SK-N-SH (cell line): Measurements from ENCODE around the gene TMEM106B. TPM values are rescaled to one million over a fixed set of nuclear protein-coding genes. Genes with fewer than 3 reads are reported as not detected.
A peak's percentile ranks its signal among the peaks of the same experiment; 100 is the strongest.

Source experiments
- CTCF ChIA-PET: fragments of 300-600, 350-600 bp; formaldehyde crosslinking; extraction: SDS; loops from one replicate; lab custom pipeline; 2021; lab: Yijun Ruan, JAX
- POLR2A ChIA-PET: fragments of 350-600 bp; sonication (Branson Sonifier 250); formaldehyde crosslinking; extraction: SDS; loops from one replicate; lab custom pipeline; 2020; ENCODE audit warnings: antibody characterized with exemption, inconsistent platforms; lab: Yijun Ruan, JAX
- DNase-seq: peaks from one replicate; pipeline ENCODE4 v3.0.0; 2012
- H2AFZ ChIP-seq: fragments of 200-600 bp; sonication (generic); 2 replicates; pipeline ENCODE4 v1.8.1; 2016; ENCODE audit warnings: antibody characterized with exemption, mild to moderate bottlenecking, low read depth
- H3F3A ChIP-seq: fragments of 200-600 bp; sonication (generic); replicated peaks from 2 replicates; pipeline ENCODE3; 2016; ENCODE audit warnings: antibody characterized with exemption, mild to moderate bottlenecking; ENCODE audit not compliant: insufficient read depth
- H3K27ac ChIP-seq, 2 experiments: fragments of 200-500 bp in 1 of 2; fragments of 200-600 bp in 1 of 2; sonication (Bioruptor generic) in 1 of 2; sonication (generic), shearing (Covaris generic) in 1 of 2; 2 replicates each; pipeline versions ENCODE4 v1.5.1 to v1.6.1; 2014 to 2016; ENCODE audit warnings: low read depth in 2 of 2, inconsistent platforms in 1 of 2, low read length in 1 of 2, mild to moderate bottlenecking in 1 of 2, mixed read lengths in 1 of 2
- H3K27me3 ChIP-seq: fragments of 200-600 bp; sonication (generic), shearing (Covaris generic); 2 replicates; pipeline ENCODE4 v1.6.1; 2016; ENCODE audit warnings: mixed run types; ENCODE audit not compliant: insufficient read depth
- H3K36me3 ChIP-seq, 2 experiments: fragments of 200-500 bp in 1 of 2; fragments of 200-600 bp in 1 of 2; sonication (Bioruptor generic) in 1 of 2; sonication (generic) in 1 of 2; replicated peaks in 1 of 2; 2 replicates each; pipeline versions ENCODE3 to v1.5.1; 2014 to 2016; ENCODE audit warnings: low read length in 1 of 2, mild to moderate bottlenecking in 1 of 2; ENCODE audit not compliant: insufficient read depth in 2 of 2, control insufficient read depth in 1 of 2
- H3K4me1 ChIP-seq, 2 experiments: fragments of 200-500 bp in 1 of 2; fragments of 200-600 bp in 1 of 2; sonication (Bioruptor generic) in 1 of 2; sonication (generic), shearing (Covaris generic) in 1 of 2; 2 replicates each; pipeline versions ENCODE4 v1.5.1 to v1.6.1; 2014 to 2016; ENCODE audit warnings: low read depth in 1 of 2, low read length in 1 of 2, mixed run types in 1 of 2; ENCODE audit not compliant: insufficient read depth in 2 of 2, control insufficient read depth in 1 of 2
- H3K4me2 ChIP-seq: fragments of 200-600 bp; sonication (generic), shearing (Covaris generic); 2 replicates; pipeline ENCODE4 v1.6.1; 2017; ENCODE audit warnings: mixed run types
- H3K4me3 ChIP-seq, 2 experiments: fragments of 200-500 bp in 1 of 2; fragments of 200-600 bp in 1 of 2; sonication (Bioruptor generic) in 1 of 2; sonication (generic), shearing (Covaris generic) in 1 of 2; 2 replicates each; pipeline versions ENCODE4 v1.5.1 to v1.8.1; 2014 to 2016; ENCODE audit warnings: low read depth in 2 of 2, inconsistent platforms in 1 of 2, low read length in 1 of 2, mild to moderate bottlenecking in 1 of 2, mixed read lengths in 1 of 2, moderate library complexity in 1 of 2
- H3K79me2 ChIP-seq: fragments of 200-600 bp; sonication (generic); 2 replicates; pipeline ENCODE4 v1.8.1; 2017; ENCODE audit warnings: mild to moderate bottlenecking; ENCODE audit not compliant: insufficient read depth
- H3K9ac ChIP-seq: fragments of 200-600 bp; sonication (generic); 2 replicates; pipeline ENCODE4 v1.6.1; 2017; ENCODE audit warnings: mixed run types
- H3K9me2 ChIP-seq: fragments of 200-600 bp; sonication (generic); 2 replicates; pipeline ENCODE4 v1.6.1; 2017; ENCODE audit warnings: mixed run types
- H3K9me3 ChIP-seq: fragments of 200-600 bp; sonication (generic); 2 replicates; pipeline ENCODE4 v1.6.1; 2017; ENCODE audit warnings: mixed run types, mild to moderate bottlenecking, moderate library complexity
- H4K20me1 ChIP-seq: fragments of 200-600 bp; sonication (generic); 2 replicates; pipeline ENCODE4 v1.6.1; 2017; ENCODE audit warnings: mild to moderate bottlenecking, mixed run types; ENCODE audit not compliant: insufficient read depth
- CTCF ChIP-seq: fragments of 200-600 bp; sonication (generic); IDR thresholded peaks from 2 replicates; pipeline ENCODE4 v1.6.1; 2017; ENCODE audit warnings: antibody characterized with exemption, mild to moderate bottlenecking, moderate library complexity
- NFIC ChIP-seq: IDR thresholded peaks from 2 replicates; pipeline ENCODE4 v1.4.0; 2012; ENCODE audit warnings: borderline replicate concordance
- RAD21 ChIP-seq: IDR thresholded peaks from 2 replicates; pipeline ENCODE4 v1.6.1; 2012; ENCODE audit warnings: mild to moderate bottlenecking, low read length
- SMC3 ChIP-seq: IDR thresholded peaks from 2 replicates; pipeline ENCODE4 v1.6.1; 2012; ENCODE audit warnings: low read depth, low read length, improper control_type of control experiment
- TEAD4 ChIP-seq: IDR thresholded peaks from 2 replicates; pipeline ENCODE4 v1.4.0; 2012; ENCODE audit warnings: mild to moderate bottlenecking, borderline replicate concordance; ENCODE audit not compliant: insufficient read depth
- WGBS: methylation state at CpG from one replicate; pipeline ENCODE4 v1.1.6; 2017; ENCODE audit warnings: low lambda C conversion rate; 5-methylcytosine and 5-hydroxymethylcytosine counted together
- polyA plus RNA-seq, 3 experiments: library from polyadenylated mRNA; depleted of rRNA; stranded (reverse); fragments of >200 nt; gene quantifications; 2 replicates each; pipeline ENCODE4 v1.2.3, GENCODE V29; 2012
- TF ChIP-seq, protein P1 (sequence below): fragments of 150-350 bp; IDR thresholded peaks from 2 replicates; pipeline ENCODE4 v1.6.1; 2016; ENCODE audit warnings: mild to moderate bottlenecking, low read depth, low read length

The TMEM106B gene
- polyA plus RNA-seq, 1 of the 3 experiments (the other 2 are of a cell fraction) = 20.4 TPM

GRCh38 chr7:12291870-12292269 lies 80.8 kb downstream of the TMEM106B start:
- Histone ChIP-seq H3K4me2 (no peak overlapping the region), H3K4me3 (no peak overlapping the region), H3K36me3 (no peaks in the 10 kb centered on the region), H3K9me2 (no peaks in the 10 kb centered on the region), H4K20me1 (no peaks in the 10 kb centered on the region), H3K9me3 (no peaks in the 10 kb centered on the region), H3K9ac (no peak overlapping the region), H3K79me2 (no peaks in the 10 kb centered on the region), H3K27ac (no peak overlapping the region), H3K27me3 (no peaks in the 10 kb centered on the region), H3K4me1 (no peaks in the 10 kb centered on the region; a peak in 1 of 4 replicates), H3F3A (no peaks in the 10 kb centered on the region), H2AFZ (no peak overlapping the region)
- WGBS = 10% methylated on average over 1 of the region's 1 CpG
- ChIA-PET POLR2A (no interaction called here), CTCF (interaction anchor here (1.2 kb wide), 1 partner anchor 458 kb away, joined by 3 read pairs; no protein-coding TSS in a partner anchor)
- peak; percentile 10; the same call in 1 of the 2 replicates for TF ChIP-seq SMC3
- TF ChIP-seq TEAD4 = no peak
- TF ChIP-seq CTCF = peak; percentile 54
- TF ChIP-seq RAD21 = peak; percentile 16; the same call in 1 of the 2 replicates
- TF ChIP-seq, protein P1, sequence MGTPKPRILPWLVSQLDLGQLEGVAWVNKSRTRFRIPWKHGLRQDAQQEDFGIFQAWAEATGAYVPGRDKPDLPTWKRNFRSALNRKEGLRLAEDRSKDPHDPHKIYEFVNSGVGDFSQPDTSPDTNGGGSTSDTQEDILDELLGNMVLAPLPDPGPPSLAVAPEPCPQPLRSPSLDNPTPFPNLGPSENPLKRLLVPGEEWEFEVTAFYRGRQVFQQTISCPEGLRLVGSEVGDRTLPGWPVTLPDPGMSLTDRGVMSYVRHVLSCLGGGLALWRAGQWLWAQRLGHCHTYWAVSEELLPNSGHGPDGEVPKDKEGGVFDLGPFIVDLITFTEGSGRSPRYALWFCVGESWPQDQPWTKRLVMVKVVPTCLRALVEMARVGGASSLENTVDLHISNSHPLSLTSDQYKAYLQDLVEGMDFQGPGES = no peak
- no peak for TF ChIP-seq NFIC
- DNase-seq = no peak

Other genes with a start within 250 kb of the TMEM106B start
- 0.03 TPM in 1 of 2 replicates, not detected in the other for gene VWDE, start 192.6 kb downstream of the TMEM106B start, polyA plus RNA-seq (2012; rRNA removed)